Measurements from ENCODE around the gene RARB. TPM values are rescaled to one million over a fixed set of nuclear protein-coding genes. Genes with fewer than 3 reads are reported as not detected.

The RARB gene
- total RNA-seq, 1 donor from 2014 or later: 19.4 TPM

DNA sequence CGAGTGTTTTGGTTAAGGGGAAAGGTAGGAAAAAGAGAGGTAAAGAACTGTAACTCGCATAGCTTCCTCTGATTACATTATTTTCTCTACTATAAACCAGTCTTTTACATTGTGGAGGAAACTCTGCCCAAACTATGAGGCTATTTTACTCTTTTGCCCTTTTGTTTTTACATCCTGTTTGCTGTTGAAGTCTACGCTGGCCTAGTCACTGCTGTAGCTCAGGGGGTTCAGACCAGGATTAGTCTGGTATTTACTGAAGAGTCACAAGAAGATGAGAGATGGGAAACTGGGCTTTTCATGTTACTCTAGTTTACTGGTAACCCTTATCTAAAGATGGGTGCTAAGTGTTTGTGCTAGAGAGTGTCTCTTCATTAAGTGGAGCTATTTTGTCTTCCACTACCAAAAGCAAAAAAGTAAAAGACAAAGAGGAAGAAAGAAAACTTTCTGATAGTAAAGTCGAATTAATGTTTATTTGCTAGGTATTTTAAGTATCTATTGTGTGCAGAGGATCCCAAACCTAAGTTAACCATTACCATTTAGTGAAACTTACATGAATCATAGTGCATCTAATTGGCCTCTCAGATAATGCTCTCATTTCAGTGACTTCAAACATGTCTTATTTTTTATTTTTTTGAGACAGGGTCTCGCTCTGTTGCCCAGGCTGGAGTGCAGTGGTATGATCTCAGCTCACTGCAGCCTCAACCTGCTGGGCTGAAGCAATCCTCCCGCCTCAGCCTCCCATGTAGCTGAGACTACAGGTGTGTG is 10.9 kb downstream of the RARB start:
- DNase-seq (no peak), ATAC-seq (ENCODE audit: poor library complexity) (no peak)
- intact Hi-C loops (cut with DNase I): no loop called here

- no peak for DNase-seq
- intact Hi-C loops (cut with DNase I): no loop called here
- no peak for ATAC-seq (ENCODE audit: poor library complexity)
These were observed 13.3 kb downstream of the RARB start for GRCh38 chr3:25441234-25441856.

- no peak for ATAC-seq (ENCODE audit: poor library complexity)
- intact Hi-C loops (cut with DNase I): no loop called here
- no peak for DNase-seq
These were observed 14.4 kb downstream of the RARB start for GRCh38 chr3:25442486-25442885.

DNA sequence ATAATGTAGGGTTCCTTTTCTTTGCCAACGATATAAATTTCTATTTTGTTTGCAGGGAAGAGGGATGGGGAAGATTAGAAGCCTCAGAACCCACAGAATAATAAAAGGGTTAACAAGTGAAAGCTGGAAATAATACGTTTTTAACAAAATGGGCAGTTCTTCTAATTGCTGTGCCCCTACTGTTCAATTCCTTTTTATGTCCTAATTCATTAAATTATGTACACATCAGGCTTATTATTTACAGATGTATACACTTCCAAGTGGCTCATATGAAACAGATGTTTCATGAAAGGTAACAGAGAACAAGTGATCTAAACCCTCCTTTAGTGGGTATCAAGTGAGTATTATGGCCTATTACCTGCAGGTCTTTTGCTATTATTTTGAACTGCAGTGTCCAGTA is 16.2 kb downstream of the RARB start:
- intact Hi-C loops (cut with DNase I): no loop called here
- DNase-seq: no peak
- ATAC-seq (ENCODE audit: poor library complexity): no peak

- no peak for ATAC-seq (ENCODE audit: poor library complexity)
- no peak for DNase-seq
- intact Hi-C loops (cut with DNase I): no loop called here
These were observed 17.7 kb downstream of the RARB start for GRCh38 chr3:25445731-25446130.

- ATAC-seq (ENCODE audit: poor library complexity): no peak
- DNase-seq: no peak
- intact Hi-C loops (cut with DNase I): no loop called here
These were observed 19.2 kb downstream of the RARB start for GRCh38 chr3:25447285-25447684.

DNA sequence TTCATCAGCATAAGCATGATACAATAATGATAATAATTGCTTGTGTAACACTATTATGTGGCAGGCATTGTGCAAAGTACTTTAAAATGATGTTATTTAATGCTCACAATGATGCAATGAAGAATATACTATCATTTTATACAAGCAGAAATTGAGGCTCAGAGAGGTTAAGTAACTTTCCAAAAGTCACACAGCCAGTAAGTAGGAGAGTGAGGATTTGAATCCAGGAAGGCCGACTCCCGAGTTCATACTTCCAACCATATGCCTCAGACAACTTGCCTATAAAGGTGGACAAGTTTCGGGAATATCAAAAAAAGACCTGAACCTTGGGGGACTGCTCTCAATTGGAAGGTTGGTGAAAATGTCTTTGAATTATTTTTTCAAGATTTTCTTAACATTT is 19.9 kb downstream of the RARB start:
- intact Hi-C loops (cut with DNase I): no loop called here
- ATAC-seq (ENCODE audit: poor library complexity) (no peak), DNase-seq (no peak)

DNA sequence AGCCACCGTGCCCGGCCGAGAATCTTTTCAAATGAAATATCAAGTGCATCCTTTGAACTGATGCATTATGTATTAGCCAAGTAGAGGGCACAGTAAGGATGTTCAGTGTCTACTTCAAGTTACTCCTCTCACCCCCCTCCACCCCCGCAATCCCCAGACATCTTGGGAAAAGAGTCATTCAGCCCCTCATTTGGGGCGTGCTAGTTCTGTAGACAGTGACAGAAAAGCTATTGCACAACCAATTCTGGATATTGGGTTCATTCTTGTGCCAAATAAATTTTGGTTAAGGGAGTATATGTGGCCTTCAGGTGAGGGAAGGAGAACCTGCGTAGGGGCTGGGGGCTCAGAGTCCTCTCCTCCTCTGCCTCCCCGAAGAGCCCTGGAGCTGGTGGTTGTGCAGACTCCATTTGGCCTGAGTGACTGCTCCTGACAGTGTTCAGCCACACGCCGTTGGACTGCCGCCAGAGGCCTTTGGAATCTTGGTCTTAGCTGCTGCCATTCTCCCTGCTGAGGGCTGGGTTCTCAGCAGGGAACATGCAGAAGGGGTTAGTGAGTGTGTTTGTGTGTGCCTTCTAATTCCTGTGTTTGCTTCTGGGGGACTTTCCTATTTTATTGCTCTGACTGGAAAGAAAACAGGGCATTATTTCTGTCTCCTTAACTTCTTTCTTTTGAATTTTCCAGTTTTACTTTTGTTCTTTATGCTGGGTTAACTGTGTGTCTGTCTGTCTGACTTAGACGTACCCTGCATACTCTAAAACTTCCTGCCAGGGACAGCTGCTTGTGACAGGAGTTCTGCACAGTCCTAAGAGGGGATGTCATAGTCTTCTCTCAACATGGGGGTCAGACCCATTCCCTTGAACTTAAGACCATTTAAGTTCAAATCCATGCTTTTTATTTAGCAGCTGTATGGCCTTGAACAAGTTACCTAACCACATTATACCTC is 21.0 kb downstream of the RARB start:
- peak; percentile 96 for DNase-seq
- intact Hi-C loops (cut with DNase I): no loop called here
- peak; percentile 95 for ATAC-seq (ENCODE audit: poor library complexity)

GRCh38 chr3:25449857-25450256 is 21.8 kb downstream of the RARB start:
- ATAC-seq (ENCODE audit: poor library complexity): no peak

GRCh38 chr3:25452192-25452591 is 24.1 kb downstream of the RARB start:
- ATAC-seq (ENCODE audit: poor library complexity) (no peak), DNase-seq (no peak)
- intact Hi-C loops (cut with DNase I): no loop called here

More at GRCh38 chr3:25449857-25450256, 21.8 kb downstream of the RARB start:
- intact Hi-C loops (cut with DNase I): no loop called here
- DNase-seq: no peak

GRCh38 chr3:25452740-25453139 is 24.7 kb downstream of the RARB start:
- no peak for DNase-seq
- intact Hi-C loops (cut with DNase I): no loop called here
- no peak for ATAC-seq (ENCODE audit: poor library complexity)

DNA sequence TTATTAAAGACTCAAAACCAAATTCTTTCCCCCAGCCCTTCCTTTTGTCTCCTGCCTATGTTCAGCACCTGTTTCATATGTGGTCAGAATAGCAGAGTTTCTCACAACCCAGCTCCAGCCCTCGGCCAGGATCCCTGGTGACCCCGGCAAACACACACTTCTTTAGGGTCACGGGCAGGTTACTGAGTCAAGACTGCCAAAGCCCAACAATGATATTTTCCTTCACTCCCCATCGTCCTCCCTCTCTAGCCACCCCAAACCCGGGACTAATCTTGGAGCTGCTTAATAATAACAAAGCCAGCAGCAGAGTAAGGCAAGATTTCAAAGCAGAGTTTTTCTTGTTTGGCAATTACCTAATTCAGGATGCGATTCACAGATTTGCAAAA is 25.5 kb downstream of the RARB start:
- intact Hi-C loops (cut with DNase I): no loop called here
- ATAC-seq (ENCODE audit: poor library complexity) (no peak), DNase-seq (no peak)

GRCh38 chr3:25454005-25454927 is 26.2 kb downstream of the RARB start:
- ATAC-seq (ENCODE audit: poor library complexity) (peak; percentile 8), DNase-seq (no peak)
- intact Hi-C loops (cut with DNase I): no loop called here

GRCh38 chr3:25455441-25456132 is 27.5 kb downstream of the RARB start:
- intact Hi-C loops (cut with DNase I): no loop called here
- peak; percentile 73 for ATAC-seq (ENCODE audit: poor library complexity)
- peak; percentile 63 for DNase-seq

DNA sequence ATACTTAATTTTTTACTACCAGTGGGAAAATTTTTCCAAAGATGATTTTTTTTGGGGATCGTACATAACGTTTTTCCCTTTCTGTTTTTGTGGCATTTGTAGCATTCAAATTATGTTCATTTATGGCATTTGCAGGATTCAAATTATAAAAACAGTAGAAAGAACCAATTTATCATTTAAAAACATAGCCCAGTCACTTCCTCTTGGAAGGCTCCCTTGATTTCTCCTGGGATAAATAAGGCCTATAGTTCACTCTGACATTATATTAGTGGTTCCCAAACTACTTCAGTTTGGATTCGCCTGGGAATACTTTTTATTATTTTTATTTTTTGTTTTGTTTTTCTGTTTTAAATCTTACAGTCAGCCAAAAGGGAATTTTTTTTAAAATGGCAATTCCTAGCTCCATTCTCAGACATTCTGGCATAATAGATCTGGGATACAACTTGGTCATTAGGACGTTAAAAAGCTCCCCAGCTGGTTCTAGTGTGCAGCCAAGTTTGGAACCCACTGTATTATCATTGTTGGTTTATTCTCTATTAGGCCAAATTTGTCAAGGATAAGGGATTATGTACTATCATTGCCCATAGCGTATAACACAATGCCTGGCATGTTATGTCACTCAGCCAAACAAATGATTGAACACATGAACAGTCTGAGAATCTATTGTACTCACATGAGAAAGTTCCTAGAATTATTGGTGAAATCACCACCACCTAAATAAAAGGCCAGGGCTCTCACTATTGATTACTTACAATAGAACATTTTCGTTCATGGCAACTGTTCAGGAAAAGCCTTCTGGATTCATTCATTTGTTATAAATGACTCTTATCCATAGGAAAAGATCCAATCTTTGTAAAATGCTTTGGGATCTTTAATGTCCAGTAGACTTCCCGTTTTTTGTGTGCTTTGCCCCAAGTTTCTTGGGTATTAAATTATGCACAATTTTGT is 28.9 kb downstream of the RARB start:
- ATAC-seq (ENCODE audit: poor library complexity): no peak
- intact Hi-C loops (cut with DNase I): no loop called here
- DNase-seq: no peak

DNA sequence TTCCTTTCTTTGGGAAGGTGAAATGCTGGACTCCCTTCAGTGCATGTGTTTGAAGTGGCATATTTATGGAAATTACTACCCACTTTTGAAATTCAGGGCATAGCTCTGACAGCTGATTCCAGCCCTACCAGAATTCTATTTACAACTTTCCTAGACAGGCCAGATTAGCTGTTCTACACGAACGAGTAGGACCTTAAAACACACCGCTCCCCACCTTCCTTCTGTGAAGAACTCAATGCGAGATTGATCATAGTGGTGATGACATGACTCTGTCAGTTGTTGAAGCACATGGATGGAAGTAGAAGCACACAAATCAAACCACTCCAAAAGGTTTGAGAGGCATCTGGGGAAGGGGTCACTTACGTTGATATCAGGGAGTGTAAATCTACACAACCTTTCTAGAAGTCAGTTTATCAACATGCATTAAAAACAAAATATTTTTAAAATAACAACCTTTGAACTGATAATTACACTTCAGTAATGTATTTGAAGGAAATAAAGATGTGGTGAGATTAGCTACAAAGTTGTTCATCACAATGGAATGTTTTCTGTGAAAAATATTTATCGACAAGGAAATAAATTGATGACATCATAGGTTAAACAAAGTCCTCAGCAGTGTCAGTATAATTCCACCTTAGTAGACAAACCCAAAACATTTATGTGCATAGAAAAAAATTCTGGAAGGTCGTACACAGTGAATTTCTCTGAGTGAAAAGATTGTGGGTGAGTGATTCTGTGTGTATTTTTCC is 29.8 kb downstream of the RARB start:
- intact Hi-C loops (cut with DNase I): no loop called here
- peak; percentile 42 for ATAC-seq (ENCODE audit: poor library complexity)

More for the DNA sequence above, 29.8 kb downstream of the RARB start:
- no peak for DNase-seq

Data from Right ventricle myocardium superior (tissue), 1 donor.